HCT116 (cell line): ENCODE data around the gene SNED1. TPM values are rescaled to one million over a fixed set of nuclear protein-coding genes. Genes with fewer than 3 reads are reported as not detected.

ENCODE experiments used
- ATAC-seq: fragments of 200-7000 bp; cut with Tn5 transposase; 2 replicates; pipeline ENCODE4 v1.9.1; 2020; ENCODE audit warnings: mild to moderate bottlenecking, moderate library complexity
- BruUV-seq: library from RNA; stranded (reverse); fragments of 400-500 nt; replicated peaks from 2 replicates; lab custom pipeline; 2021; lab: Mats Ljungman, UMichigan
- CTCF ChIA-PET: fragments of 300-600 bp; sonication (Branson Sonifier 250); formaldehyde crosslinking; loops from one replicate; lab custom pipeline; 2021; ENCODE audit warnings: antibody characterized with exemption; lab: Charles Lee
- POLR2A ChIA-PET: fragments of 300-600, 350-600 bp; sonication (Branson Sonifier 250); formaldehyde crosslinking; loops from one replicate; lab custom pipeline; 2021; ENCODE audit warnings: antibody characterized with exemption; lab: Charles Lee
- RAD21 ChIA-PET, 2 experiments: fragments of 300-600 bp; sonication (Branson Sonifier 250); formaldehyde crosslinking; loops; one replicate each; lab custom pipeline; 2023; ENCODE audit warnings: low total read pairs in 2 of 2; ENCODE audit not compliant: uncharacterized antibody in 2 of 2, unreplicated experiment in 2 of 2, low non-redundant PET in 1 of 2; lab: Charles Lee
- DNase-seq: peaks from one replicate; pipeline ENCODE4 v3.0.0-alpha.2; 2010; ENCODE audit warnings: low read depth, low spot score
- H2AFZ ChIP-seq: fragments of 200-600 bp; shearing (Covaris generic), sonication (generic); 2 replicates; pipeline ENCODE4 v1.6.1; 2017; ENCODE audit warnings: low read depth, mixed run types, mixed read lengths, antibody characterized with exemption, low read length; ENCODE audit not compliant: poor library complexity, severe bottlenecking
- H3K27ac ChIP-seq: 2 replicates; pipeline ENCODE4 v1.5.1; 2012; ENCODE audit warnings: low read depth, low read length
- H3K27me3 ChIP-seq: fragments of 200-600 bp; sonication (generic); 2 replicates; pipeline ENCODE4 v1.6.1; 2016; ENCODE audit warnings: mixed run types, low read length, mixed read lengths; ENCODE audit not compliant: insufficient read depth
- H3K36me3 ChIP-seq, 2 experiments: fragments of 200-500 bp in 1 of 2; fragments of 200-600 bp in 1 of 2; sonication (Bioruptor generic) in 1 of 2; sonication (generic) in 1 of 2; 2 replicates each; pipeline versions ENCODE4 v1.5.1 to v1.6.1; 2014 to 2016; ENCODE audit warnings: low read length in 2 of 2, inconsistent platforms in 1 of 2, mixed read lengths in 1 of 2, mixed run types in 1 of 2; ENCODE audit not compliant: insufficient read depth in 2 of 2, control insufficient read depth in 1 of 2
- H3K4me1 ChIP-seq, 2 experiments: fragments of 200-600 bp in 1 of 2; sonication (generic) in 1 of 2; 2 replicates each; pipeline versions ENCODE4 v1.5.1 to v1.6.1; 2012 to 2017; ENCODE audit warnings: low read length in 2 of 2, inconsistent platforms in 1 of 2, mild to moderate bottlenecking in 1 of 2, mixed read lengths in 1 of 2, mixed run types in 1 of 2, moderate library complexity in 1 of 2; ENCODE audit not compliant: insufficient read depth in 2 of 2, control insufficient read depth in 1 of 2
- H3K4me2 ChIP-seq: fragments of 200-600 bp; sonication (generic); 2 replicates; pipeline ENCODE4 v1.6.1; 2017; ENCODE audit warnings: mixed run types, low read length, mixed read lengths
- H3K4me3 ChIP-seq, 2 experiments: fragments of 200-600 bp in 1 of 2; sonication (generic) in 1 of 2; replicated peaks in 1 of 2; 2 replicates each; pipeline ENCODE4 v1.5.1; 2011 to 2016; ENCODE audit warnings: low read length in 2 of 2, control low read depth in 1 of 2, low read depth in 1 of 2, mild to moderate bottlenecking in 1 of 2, mixed read lengths in 1 of 2, mixed run types in 1 of 2
- H3K79me2 ChIP-seq: fragments of 200-600 bp; sonication (generic); 2 replicates; pipeline ENCODE4 v1.6.1; 2017; ENCODE audit warnings: mild to moderate bottlenecking, mixed run types, low read length, moderate library complexity, mixed read lengths; ENCODE audit not compliant: insufficient read depth
- H3K9ac ChIP-seq: fragments of 200-600 bp; sonication (generic); 2 replicates; pipeline ENCODE4 v1.6.1; 2016; ENCODE audit warnings: low read length, mixed read lengths
- H3K9me2 ChIP-seq: fragments of 200-600 bp; sonication (generic), shearing (Covaris generic); 2 replicates; pipeline ENCODE4 v1.6.1; 2017; ENCODE audit warnings: mixed run types, mild to moderate bottlenecking, moderate library complexity; ENCODE audit not compliant: insufficient read depth
- H3K9me3 ChIP-seq, 2 experiments: fragments of 200-500 bp in 1 of 2; fragments of 200-600 bp in 1 of 2; sonication (Bioruptor generic) in 1 of 2; sonication (generic) in 1 of 2; 2 replicates each; pipeline ENCODE4 v1.6.1; 2014 to 2017; ENCODE audit warnings: low read length in 2 of 2, mixed read lengths in 2 of 2, inconsistent platforms in 1 of 2, low read depth in 1 of 2, mild to moderate bottlenecking in 1 of 2, mixed run types in 1 of 2, moderate library complexity in 1 of 2; ENCODE audit not compliant: control insufficient read depth in 1 of 2, insufficient read depth in 1 of 2
- H4K20me1 ChIP-seq: fragments of 200-600 bp; sonication (generic), shearing (Covaris generic); 2 replicates; pipeline ENCODE4 v1.6.1; 2017; ENCODE audit warnings: mixed run types, mild to moderate bottlenecking, moderate library complexity; ENCODE audit not compliant: insufficient read depth
- ATF3 ChIP-seq: IDR thresholded peaks from 2 replicates; pipeline ENCODE4 v1.6.1; 2012
- CEBPB ChIP-seq: IDR thresholded peaks from 2 replicates; pipeline ENCODE4 v1.6.1; 2012; ENCODE audit warnings: low read depth
- EGR1 ChIP-seq: IDR thresholded peaks from 2 replicates; pipeline ENCODE4 v1.6.1; 2012; ENCODE audit warnings: low read depth
- ELF1 ChIP-seq: IDR thresholded peaks from 2 replicates; pipeline ENCODE4 v1.6.1; 2012; ENCODE audit warnings: low read depth, borderline replicate concordance
- EZH2phosphoT487 ChIP-seq: fragments of 200-600 bp; IDR thresholded peaks from 2 replicates; pipeline ENCODE4 v1.6.1; 2018; ENCODE audit warnings: antibody characterized with exemption, borderline replicate concordance
- FOSL1 ChIP-seq: IDR thresholded peaks from 2 replicates; pipeline ENCODE4 v1.6.1; 2012; ENCODE audit warnings: low read depth
- MAX ChIP-seq: IDR thresholded peaks from 2 replicates; pipeline ENCODE4 v1.6.1; 2012
- POLR2A ChIP-seq: IDR thresholded peaks from 2 replicates; pipeline ENCODE4 v1.7.0; 2011; ENCODE audit warnings: borderline replicate concordance; ENCODE audit not compliant: insufficient read depth, insufficient read length; ENCODE audit errors: extremely low read depth
- POLR2AphosphoS5 ChIP-seq: IDR thresholded peaks from 2 replicates; pipeline ENCODE4 v1.6.1; 2011; ENCODE audit warnings: mild to moderate bottlenecking, low read depth, low read length, moderate library complexity
- RAD21 ChIP-seq: IDR thresholded peaks from 2 replicates; pipeline ENCODE4 v1.6.1; 2012; ENCODE audit warnings: low read depth, mild to moderate bottlenecking
- SIN3A ChIP-seq: IDR thresholded peaks from 2 replicates; pipeline ENCODE4 v1.6.1; 2012; ENCODE audit warnings: low read depth
- SRF ChIP-seq: IDR thresholded peaks from 2 replicates; pipeline ENCODE4 v1.6.1; 2012; ENCODE audit warnings: low read depth
- TCF7L2 ChIP-seq: IDR thresholded peaks from 2 replicates; pipeline ENCODE4 v1.7.0; 2011; ENCODE audit warnings: borderline replicate concordance, inconsistent platforms; ENCODE audit not compliant: insufficient read depth, insufficient read length; ENCODE audit errors: extremely low read depth
- YY1 ChIP-seq: IDR thresholded peaks from 2 replicates; pipeline ENCODE4 v1.6.1; 2011; ENCODE audit warnings: low read length, low read depth, moderate library complexity, mild to moderate bottlenecking; ENCODE audit not compliant: insufficient replicate concordance; ENCODE audit errors: extremely low read depth
- ZFX ChIP-seq: fragments of 450-650 bp; IDR thresholded peaks from 2 replicates; pipeline ENCODE4 v1.6.1; 2017
- intact Hi-C: fragments of 100-400 bp; cut with micrococcal nuclease; formaldehyde crosslinking; loops from 2 replicates; pipeline ENCODE4 v1.10.0; 2022
- total RNA-seq: library from RNA; stranded (reverse); gene quantifications from one replicate; pipeline ENCODE4 v1.2.1, GENCODE V29; 2021; ENCODE audit not compliant: unreplicated experiment

The SNED1 gene
- total RNA-seq, 1 experiment from 2014 or later, result 9.6 TPM

DNA sequence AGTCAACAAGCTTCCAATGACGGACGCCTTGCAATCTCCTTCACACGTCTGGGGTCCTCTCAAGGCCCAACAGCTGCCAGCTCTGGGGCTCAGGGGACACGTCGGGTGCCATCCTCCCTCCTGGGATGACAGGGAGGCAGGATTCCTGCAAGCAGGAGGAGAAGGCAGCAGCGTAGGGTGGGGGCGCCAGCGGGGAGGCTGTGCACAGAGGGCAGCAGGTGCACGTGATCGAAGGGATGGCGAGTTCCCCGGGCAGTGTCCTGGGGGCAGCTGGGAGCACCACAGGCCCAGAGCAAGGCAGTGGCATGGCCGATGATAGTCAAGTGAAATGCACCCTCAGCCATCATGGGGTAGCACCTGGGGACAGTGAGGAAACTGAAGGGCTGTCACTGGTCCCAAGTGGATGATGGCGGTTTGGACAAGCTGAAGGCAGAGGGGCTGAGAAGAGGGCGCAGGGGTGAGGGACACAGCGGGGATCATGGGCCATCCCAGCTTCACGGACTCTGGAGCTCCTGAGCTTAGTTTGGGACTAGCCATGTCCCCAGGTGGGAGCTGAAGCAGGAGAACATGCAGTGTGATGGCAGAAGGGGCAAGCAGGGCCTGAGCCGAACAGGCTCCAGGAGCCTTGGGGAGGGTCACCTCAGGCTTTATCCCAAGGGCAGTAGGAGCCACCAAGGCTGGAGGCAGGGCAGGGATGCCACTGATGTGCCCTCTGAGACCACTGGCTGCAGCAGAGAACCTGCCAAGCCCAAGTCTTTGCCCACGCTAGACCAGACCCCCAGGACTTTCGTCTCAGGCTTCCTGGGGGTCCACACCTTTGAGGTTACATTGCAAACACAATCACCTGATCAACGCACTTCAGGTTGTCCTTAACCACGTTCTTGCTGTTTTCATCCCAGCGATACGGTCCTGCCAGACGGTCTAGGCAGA, 16.3 kb upstream of the SNED1 start:
- DNase-seq (no peak), ATAC-seq (no peak)
- no TSS peak for BruUV-seq
- Histone ChIP-seq H2AFZ (no peak overlapping the region), H3K79me2 (no peaks in the 10 kb centered on the region), H3K9me3 (no peaks in the 10 kb centered on the region), H3K9ac (no peak overlapping the region), H3K4me1 (peaks cover 0 to 10% of the 10 kb centered on the region in 2 experiments; a peak in 2 of 4 replicates), H3K36me3 (no peaks in the 10 kb centered on the region), H3K27me3 (no peaks in the 10 kb centered on the region; the same call in 1 of the 2 replicates), H3K4me3 (no peak overlapping the region), H3K4me2 (no peak overlapping the region), H3K9me2 (no peaks in the 10 kb centered on the region), H4K20me1 (no peaks in the 10 kb centered on the region), H3K27ac (no peak overlapping the region)
- ChIA-PET POLR2A (no interaction called here), CTCF (no interaction called here), RAD21 (no interaction called here)
- TF ChIP-seq TCF7L2, result no peak
- TF ChIP-seq SRF, result no peak
- no peak for TF ChIP-seq EZH2phosphoT487
- no peak for TF ChIP-seq CEBPB
- no peak for TF ChIP-seq POLR2A
- no peak for TF ChIP-seq RAD21
- TF ChIP-seq FOSL1, result no peak
- no peak for TF ChIP-seq MAX
- no peak for TF ChIP-seq SIN3A
- no peak for TF ChIP-seq EGR1
- no peak for TF ChIP-seq POLR2AphosphoS5
- TF ChIP-seq ZFX, result no peak
- no peak for TF ChIP-seq ELF1
- TF ChIP-seq ATF3, result no peak
- TF ChIP-seq YY1, result no peak
- intact Hi-C loops, result no loop called here
